Fibroblast of the aortic adventitia (primary cell): ENCODE data around the gene PLEKHF1. TPM values are rescaled to one million over a fixed set of nuclear protein-coding genes. Genes with fewer than 3 reads are reported as not detected.
"Not testable (repeated sequence)": the region's sequence is repeated elsewhere in the genome, so short reads cannot be mapped to it uniquely, and the experiment has no call there.

Experiments used
- DNase-seq: peaks from one replicate; pipeline ENCODE4 v3.0.0-alpha.2; 2010; ENCODE audit warnings: low read depth
- H3K4me3 ChIP-seq: 2 replicates; pipeline ENCODE4 v1.5.1; 2011; ENCODE audit warnings: low read depth, mild to moderate bottlenecking, control low read depth, low read length, moderate library complexity
- CTCF ChIP-seq: IDR thresholded peaks from 2 replicates; pipeline ENCODE4 v1.5.1; 2011; ENCODE audit warnings: mild to moderate bottlenecking, low read length, control low read depth, inconsistent platforms; ENCODE audit not compliant: insufficient read depth
- total RNA-seq: library from RNA; depleted of rRNA; stranded (reverse); fragments of >200 nt; gene quantifications from 2 replicates; pipeline ENCODE4 v1.2.3, GENCODE V29; 2012; ENCODE audit warnings: low replicate concordance

Gene PLEKHF1
- total RNA-seq, 1 donor = 29.4 TPM

- no peak overlapping the region for H3K4me3 ChIP-seq
- no peak for DNase-seq
- TF ChIP-seq CTCF = no peak
Measured at GRCh38 chr19:29702161-29702962, 37.1 kb downstream of the PLEKHF1 start.

- DNase-seq = no peak
- TF ChIP-seq CTCF = no peak
- no peak overlapping the region for H3K4me3 ChIP-seq
Measured at GRCh38 chr19:29702963-29703320, 37.7 kb downstream of the PLEKHF1 start.

- no peak for DNase-seq
- no peak for TF ChIP-seq CTCF
- H3K4me3 ChIP-seq = no peak overlapping the region
Measured at GRCh38 chr19:29704562-29705558, 39.6 kb downstream of the PLEKHF1 start.

GRCh38 chr19:29705706-29706105 lies 40.4 kb downstream of the PLEKHF1 start:
- no peak overlapping the region for H3K4me3 ChIP-seq
- no peak for DNase-seq
- TF ChIP-seq CTCF = no peak

- TF ChIP-seq CTCF = no peak
- DNase-seq = no peak
- H3K4me3 ChIP-seq = no peak overlapping the region
Measured at GRCh38 chr19:29706635-29707034, 41.4 kb downstream of the PLEKHF1 start.

- no peak for TF ChIP-seq CTCF
- DNase-seq = peak; percentile 33
- no peak overlapping the region for H3K4me3 ChIP-seq
Measured at GRCh38 chr19:29708554-29709439, 43.5 kb downstream of the PLEKHF1 start.

- DNase-seq, H3K4me3 ChIP-seq: not testable (repeated sequence)
Measured at GRCh38 chr19:29709440-29709798, 44.2 kb downstream of the PLEKHF1 start.
